Measurements from ENCODE around the gene MYO15B.

- TF ChIP-seq CTCF (IDR thresholded peaks at IDR 0.05) = no peak
- no peak for TF ChIP-seq POLR2A (IDR thresholded peaks at IDR 0.05)
Measured at GRCh38 chr17:75638893-75639292, 51.3 kb downstream of the MYO15B start.

Measured in stomach (tissue), 4 donors.